HG03439 (cell line): ENCODE data around the gene WFS1.

Experiments used
- ATAC-seq: cut with Tn5 transposase; IDR thresholded peaks from one replicate; pipeline ENCODE4 v1.9.1; 2021; ENCODE audit warnings: mild to moderate bottlenecking, moderate library complexity; ENCODE audit not compliant: unreplicated experiment

WFS1 gene

DNA sequence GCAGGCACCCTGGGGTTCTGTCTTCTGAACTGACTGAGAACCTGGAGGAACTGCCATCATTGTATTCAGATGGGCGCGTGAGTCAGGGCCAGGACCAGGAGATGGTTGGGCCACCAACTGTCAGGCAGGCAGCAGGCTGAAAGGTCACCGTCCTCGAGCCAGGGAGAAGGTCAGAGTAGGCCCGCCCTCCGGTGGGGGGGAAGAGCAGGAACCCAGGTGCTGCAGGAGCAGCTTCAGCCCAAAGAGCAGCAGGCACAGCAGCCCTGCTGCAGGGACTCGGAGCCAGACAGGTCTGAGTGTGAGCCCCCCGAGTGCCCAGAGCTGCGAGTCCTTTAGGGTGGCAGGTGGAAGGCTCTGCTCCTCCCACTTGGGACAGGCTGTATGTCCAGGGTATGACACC lies 26.4 kb downstream of the WFS1 start:
- no peak for ATAC-seq

DNA sequence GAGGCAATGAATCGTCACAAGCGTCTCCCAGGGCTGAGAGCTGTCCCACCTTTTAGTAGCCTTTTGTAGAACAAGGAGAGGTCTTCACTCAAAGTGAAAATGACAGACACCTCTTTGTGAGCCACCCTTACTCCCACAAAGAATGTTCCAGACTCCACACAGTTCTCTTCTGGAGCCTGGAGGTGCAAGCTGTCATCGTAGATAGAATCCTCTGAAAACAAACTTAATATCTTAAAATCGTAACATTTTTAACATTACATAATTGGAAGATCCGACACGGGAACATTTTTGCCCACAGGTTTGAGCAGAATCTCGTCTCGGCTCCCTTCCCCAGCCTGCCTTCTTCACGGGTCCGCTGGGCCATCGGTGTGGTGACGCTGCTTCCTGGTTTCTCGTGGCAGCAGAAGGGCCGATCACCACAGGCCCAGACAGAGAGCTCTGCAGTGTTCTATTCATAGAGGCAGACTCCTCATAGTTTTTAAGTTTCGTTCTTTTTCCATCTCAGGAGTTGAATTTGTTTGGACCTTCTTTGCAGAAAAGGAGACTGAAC lies 27.7 kb downstream of the WFS1 start:
- no peak for ATAC-seq

GRCh38 chr4:6298035-6298434 lies 28.4 kb downstream of the WFS1 start:
- no peak for ATAC-seq

DNA sequence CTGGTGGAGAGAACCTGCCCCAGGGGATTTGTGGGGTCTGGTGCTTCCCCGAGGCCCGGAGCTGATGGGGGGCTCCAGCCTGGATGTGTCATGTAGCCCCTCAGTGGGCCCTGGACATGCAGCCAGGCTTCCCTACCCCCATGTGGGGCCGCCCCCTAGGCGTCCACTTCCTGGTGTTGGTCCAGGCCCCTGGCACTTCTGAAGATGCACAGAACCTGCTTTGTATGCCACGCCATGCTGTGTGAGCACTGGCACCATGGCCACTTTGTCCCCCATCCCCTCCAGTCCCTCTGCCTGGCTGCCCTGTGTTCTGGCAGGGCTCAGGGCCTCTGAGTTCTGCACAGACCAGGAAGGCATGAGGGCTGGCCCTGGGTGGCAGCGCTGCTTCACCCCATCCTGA lies 29.2 kb downstream of the WFS1 start:
- ATAC-seq = no peak

GRCh38 chr4:6299875-6300274 lies 30.2 kb downstream of the WFS1 start:
- no peak for ATAC-seq

- ATAC-seq = no peak
Measured at GRCh38 chr4:6300359-6300758, 30.7 kb downstream of the WFS1 start.

- ATAC-seq = no peak
Measured at GRCh38 chr4:6301051-6301731, 31.5 kb downstream of the WFS1 start.

DNA sequence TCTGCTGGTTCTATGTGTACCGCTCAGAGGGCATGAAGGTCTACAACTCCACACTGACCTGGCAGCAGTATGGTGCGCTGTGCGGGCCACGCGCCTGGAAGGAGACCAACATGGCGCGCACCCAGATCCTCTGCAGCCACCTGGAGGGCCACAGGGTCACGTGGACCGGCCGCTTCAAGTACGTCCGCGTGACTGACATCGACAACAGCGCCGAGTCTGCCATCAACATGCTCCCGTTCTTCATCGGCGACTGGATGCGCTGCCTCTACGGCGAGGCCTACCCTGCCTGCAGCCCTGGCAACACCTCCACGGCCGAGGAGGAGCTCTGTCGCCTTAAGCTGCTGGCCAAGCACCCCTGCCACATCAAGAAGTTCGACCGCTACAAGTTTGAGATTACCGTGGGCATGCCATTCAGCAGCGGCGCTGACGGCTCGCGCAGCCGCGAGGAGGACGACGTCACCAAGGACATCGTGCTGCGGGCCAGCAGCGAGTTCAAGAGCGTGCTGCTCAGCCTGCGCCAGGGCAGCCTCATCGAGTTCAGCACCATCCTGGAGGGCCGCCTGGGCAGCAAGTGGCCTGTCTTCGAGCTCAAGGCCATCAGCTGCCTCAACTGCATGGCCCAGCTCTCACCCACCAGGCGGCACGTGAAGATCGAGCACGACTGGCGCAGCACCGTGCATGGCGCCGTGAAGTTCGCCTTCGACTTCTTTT lies 32.2 kb downstream of the WFS1 start:
- no peak for ATAC-seq

- ATAC-seq = no peak
Measured at GRCh38 chr4:6302869-6303268, 33.2 kb downstream of the WFS1 start.

DNA sequence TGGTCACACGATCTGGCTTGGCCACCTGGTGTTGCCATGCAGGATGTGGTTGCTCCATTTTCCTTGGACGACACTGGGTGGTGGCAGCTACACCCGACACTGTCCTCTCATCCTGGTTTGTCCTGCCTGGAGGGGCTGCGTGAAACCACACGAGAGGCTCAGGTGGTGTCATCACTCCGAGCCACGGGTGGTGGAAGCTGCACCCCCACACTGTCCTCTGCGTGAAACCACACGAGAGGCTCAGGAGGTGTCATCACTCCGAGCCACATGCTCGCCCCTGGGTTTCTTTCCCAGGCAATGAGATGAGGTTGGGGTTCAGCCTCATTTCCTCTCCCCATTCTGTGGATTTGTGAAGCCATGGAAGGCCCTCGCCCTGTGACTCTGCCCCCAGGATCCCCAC lies 34.3 kb downstream of the WFS1 start:
- ATAC-seq = no peak

DNA sequence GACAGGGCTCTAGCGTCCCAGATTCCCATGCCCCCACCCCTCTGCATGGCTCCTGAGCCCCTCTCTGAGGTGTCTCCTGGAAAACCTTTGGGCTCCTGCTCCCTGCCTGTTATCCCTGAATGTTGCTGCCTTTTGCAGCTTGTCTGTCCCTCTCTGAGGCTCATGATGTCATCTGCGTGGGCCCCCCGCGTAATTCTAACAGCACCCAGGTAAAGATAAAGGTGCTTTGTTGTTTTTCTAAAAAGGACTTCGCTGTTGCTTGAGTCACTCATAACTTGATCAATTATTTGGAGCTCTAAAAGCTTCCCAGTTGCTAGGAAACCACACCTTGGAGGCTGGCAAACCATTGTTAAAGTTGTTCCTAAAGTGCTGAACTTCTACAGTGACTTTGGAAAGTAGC lies 36.6 kb downstream of the WFS1 start:
- no peak for ATAC-seq

GRCh38 chr4:6307230-6307629 lies 37.6 kb downstream of the WFS1 start:
- no peak for ATAC-seq

DNA sequence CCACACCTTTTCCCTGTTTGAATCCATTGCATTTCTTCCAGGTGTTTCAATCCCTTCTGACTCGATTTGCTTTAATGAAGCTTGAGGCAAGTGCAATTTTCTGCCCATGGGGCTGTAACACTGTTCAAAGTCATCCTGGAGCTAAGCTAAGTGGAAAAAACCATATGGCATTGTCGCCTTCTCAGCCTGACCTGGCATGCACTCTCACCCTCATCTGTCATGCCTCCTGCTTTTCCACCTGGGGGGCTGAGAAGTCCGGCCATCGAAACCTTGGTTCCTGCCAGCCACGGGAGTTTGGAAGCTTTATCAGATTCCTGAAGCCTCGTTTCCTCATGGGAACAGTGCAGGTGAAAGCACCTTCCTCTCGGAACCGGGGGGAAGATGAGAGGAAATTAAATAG lies 38.2 kb downstream of the WFS1 start:
- no peak for ATAC-seq

DNA sequence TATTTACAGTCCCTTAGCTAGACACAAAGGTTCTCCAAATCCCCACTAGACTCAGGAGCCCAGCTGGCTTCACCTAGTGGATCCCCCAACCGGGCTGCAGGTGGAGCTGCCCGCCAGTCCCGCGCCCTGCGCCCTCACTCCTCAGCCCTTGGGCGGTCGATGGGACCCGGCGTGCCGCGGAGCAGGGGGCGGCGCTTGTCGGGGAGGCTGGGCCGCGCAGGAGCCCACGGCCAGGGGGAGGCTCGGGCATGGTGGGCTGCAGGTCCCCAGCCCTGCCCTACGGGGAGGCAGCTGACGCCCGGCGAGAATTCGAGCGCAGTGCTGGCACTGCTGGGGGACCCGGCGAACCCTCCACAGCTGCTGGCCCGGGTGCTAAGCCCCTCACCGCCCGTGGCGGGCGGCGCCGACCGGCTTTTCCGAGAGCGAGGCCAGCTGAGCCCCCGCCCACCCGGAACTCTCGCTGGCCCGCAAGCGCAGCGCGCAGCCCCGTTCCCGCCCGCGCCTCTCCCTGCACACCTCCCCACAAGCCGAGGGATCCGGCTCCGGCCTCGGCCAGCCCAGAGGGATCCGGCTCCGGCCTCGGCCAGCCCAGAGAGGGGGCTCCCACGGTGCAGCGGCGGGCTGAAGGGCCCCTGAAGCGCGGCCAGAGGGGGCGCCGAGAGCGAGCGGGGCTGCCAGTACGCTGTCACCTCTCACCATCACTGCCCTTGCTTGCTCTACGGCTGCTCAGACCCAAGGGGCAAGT lies 39.4 kb downstream of the WFS1 start:
- ATAC-seq = no peak

DNA sequence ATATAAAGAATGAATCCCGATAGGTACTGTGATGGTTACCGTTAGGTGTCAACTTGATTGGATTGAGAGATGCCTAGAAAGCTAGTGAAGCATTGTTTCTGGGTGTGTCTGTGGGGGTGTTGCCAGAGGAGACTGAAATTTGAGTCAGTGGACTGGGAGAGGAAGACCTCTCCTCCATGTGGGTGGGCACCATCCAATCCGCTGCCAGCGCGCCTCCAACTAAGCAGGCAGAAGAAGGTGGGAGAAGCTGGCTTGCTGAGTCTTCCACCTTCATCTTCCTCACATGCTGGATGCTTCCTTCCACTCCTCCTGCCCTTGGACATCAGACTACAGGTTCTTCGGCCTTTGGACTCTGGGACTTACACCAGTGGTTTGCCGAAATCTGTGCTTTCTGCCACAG lies 40.1 kb downstream of the WFS1 start:
- no peak for ATAC-seq

DNA sequence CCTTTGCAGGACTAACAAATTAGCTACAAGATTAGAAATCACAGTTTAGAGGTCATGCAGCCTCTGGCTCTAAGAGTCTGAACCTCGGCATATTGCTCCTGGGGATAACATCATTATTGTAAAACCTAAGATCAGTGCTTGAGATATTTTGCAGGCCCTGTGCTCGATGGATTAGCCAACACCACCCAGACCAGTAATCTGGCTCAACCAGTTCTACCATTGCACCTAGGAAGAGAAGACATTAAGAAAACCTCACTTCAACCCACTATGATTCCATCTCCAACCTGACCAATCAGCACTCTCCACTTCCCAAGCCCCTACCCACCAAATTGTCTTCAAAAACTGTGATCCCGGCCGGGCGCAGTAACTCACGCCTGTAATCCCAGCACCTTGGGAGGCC lies 43.6 kb downstream of the WFS1 start:
- no peak for ATAC-seq

DNA sequence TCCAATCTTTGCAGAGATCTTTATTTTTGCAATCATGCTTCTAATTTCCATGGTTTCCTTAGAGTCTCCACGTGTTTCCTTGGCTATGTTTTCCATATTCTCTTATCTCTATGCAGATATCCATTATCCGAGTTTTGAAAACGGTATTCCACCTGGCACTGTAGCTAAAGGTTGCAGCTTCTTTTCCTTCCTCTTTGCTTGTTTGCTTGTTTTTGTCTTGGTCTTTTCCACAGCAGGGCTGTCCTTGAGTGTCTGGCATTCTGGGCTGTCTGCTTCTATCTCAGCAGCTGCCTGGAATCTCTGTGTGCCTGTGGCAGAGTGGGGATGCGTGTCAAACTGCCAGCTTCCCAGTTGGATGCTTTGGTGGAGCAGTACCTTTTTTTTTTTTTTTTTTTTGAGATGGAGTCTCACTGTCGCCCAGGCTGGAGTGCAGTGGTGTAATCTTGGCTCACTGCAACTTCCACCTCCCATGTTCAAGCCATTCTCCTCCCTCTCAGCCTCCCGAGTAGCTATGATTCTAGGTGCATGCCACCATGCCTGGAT lies 46.9 kb downstream of the WFS1 start:
- ATAC-seq = no peak

GRCh38 chr4:6318206-6318605 lies 48.6 kb downstream of the WFS1 start:
- ATAC-seq = no peak

DNA sequence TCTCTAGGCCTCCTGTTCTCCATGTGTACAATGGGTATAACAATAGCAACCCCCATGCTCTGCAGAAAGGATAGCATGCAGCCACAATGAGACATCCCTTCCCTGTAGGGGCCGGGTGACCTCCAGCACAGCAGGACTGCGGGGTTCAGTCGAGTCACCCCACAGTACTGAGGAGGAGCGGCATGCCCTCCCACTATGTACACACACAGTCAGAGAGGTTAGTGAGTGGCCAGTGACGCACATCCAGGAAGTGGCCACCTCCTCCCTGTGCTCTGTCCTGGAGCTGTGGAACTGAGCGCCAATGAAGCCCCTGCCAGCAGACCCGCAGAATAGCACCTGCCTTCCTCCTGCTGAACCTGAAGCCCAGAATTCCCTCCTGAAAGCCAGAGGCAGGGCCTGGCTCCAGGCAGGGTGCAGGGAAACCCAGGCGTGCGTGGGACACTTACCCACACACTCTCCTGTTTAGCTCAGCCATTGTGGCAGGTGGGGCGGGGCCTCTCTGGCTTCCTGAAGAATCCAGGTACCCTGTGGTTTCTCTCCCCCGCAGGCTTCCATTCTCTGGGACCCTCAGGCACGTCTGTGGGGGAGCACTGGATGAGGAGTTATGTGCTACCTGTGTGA lies 50.0 kb downstream of the WFS1 start:
- no peak for ATAC-seq

- no peak for ATAC-seq
Measured at GRCh38 chr4:6320663-6321062, 51.0 kb downstream of the WFS1 start.

DNA sequence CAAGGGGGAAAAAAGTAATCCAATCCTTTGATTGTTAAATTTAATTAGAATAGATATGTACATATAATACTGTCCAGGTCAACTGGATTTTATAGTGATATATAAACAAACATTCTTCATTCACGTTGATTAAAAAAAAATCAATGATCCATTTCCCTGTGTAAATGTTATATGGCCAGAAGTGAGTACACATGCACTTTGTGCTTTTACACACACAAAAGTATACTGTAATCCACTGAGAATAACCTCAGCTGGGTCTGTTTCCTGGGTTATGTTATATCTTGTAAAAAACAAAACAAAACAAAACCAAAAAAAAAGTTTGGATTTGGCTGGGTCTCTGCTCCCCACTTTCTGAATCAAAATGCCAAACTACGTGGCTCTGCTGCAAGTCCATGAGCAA lies 51.7 kb downstream of the WFS1 start:
- ATAC-seq = no peak
